ENCODE data around the gene PCDH12.

The PCDH12 gene

DNA sequence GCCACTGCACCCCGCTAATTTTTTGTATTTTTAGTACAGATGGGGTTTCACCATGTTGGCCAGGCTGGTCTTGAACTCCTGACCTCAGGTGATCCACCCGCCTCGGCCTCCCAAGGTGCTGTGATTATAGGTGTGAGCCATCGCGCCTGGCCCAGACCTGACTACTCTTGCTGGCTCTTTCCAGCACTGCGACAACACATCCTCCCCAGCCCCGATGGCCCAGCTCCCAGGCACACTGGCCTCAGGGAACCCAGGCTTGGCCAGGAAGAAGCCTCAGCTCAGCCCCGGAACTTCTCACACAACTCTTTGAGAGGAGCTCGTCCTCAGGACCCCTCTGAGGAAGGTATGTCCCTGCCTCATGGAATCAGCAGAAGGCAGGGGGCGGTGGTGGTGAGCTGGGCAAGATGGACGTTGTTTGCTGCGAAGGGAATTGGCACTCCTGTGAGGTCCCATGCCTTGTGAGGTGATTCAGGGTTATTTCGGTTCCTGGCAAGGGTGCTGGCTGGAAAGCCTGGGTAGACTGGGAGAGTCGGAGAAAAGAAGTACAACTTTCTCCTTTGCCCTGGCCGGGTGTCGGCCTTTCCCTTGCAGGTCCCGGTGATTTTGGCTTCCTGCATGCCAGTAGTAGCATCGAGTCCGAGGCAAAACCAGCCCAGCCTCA is 28.5 kb downstream of the PCDH12 start:
- Histone ChIP-seq H3K4me1 (ENCODE audit: low read length) (0 out of 2 replicates have a peak, but pooled peaks cover under 1% of the 10 kb centered on the region), H3K4me2 (ENCODE audit: low read depth, low read length) (no peak overlapping the region), H3K9me2 (replicated peaks; ENCODE audit: insufficient read depth, low read length) (no peaks in the 10 kb centered on the region), H4K20me1 (ENCODE audit: insufficient read depth, low read length) (no peaks in the 10 kb centered on the region), H3F3A (ENCODE audit: insufficient read depth, low read length) (no peaks in the 10 kb centered on the region), H3K27ac (ENCODE audit: low read length) (no peak overlapping the region), H2AFZ (ENCODE audit: low read length) (no peak overlapping the region), H3K79me2 (ENCODE audit: low read length) (peaks cover 18% of the 10 kb centered on the region), H3K36me3 (replicated peaks; ENCODE audit: insufficient read depth, low read length) (peaks cover 6% of the 10 kb centered on the region; the same call in 1 of the 2 replicates), H3K27me3 (replicated peaks; ENCODE audit: insufficient read depth, low read length) (no peaks in the 10 kb centered on the region), H3K9me3 (replicated peaks; ENCODE audit: insufficient read depth, low read length) (no peaks in the 10 kb centered on the region), H3K9ac (ENCODE audit: low read length) (no peak overlapping the region), H3K4me3 (ENCODE audit: low read length) (no peak overlapping the region)
- no peak for TF ChIP-seq CTCF (IDR thresholded peaks at IDR 0.05; ENCODE audit: low read length)
- TF ChIP-seq EZH2 (optimal IDR thresholded peaks at IDR 0.05; ENCODE audit: low read depth, low read length): no peak
- TF ChIP-seq EZH2phosphoT487 (IDR thresholded peaks at IDR 0.05; ENCODE audit: low read length): no peak
- DNase-seq: no peak

- H3K4me3 ChIP-seq (ENCODE audit: low read length): no peak overlapping the region
- H2AFZ ChIP-seq (ENCODE audit: low read length): no peak overlapping the region
- H3K9me3 ChIP-seq (replicated peaks; ENCODE audit: insufficient read depth, low read length): no peaks in the 10 kb centered on the region
- H3K79me2 ChIP-seq (ENCODE audit: low read length): peaks cover 28% of the 10 kb centered on the region
- peaks cover 4% of the 10 kb centered on the region; the same call in 1 of the 2 replicates for H3K4me1 ChIP-seq (ENCODE audit: low read length)
- H3K4me2 ChIP-seq (ENCODE audit: low read depth, low read length): no peak overlapping the region
- no peak overlapping the region for H3K27ac ChIP-seq (ENCODE audit: low read length)
- H3K27me3 ChIP-seq (replicated peaks; ENCODE audit: insufficient read depth, low read length): no peaks in the 10 kb centered on the region
- H4K20me1 ChIP-seq (ENCODE audit: insufficient read depth, low read length): no peaks in the 10 kb centered on the region
- no peak for TF ChIP-seq EZH2 (optimal IDR thresholded peaks at IDR 0.05; ENCODE audit: low read depth, low read length)
- TF ChIP-seq CTCF (IDR thresholded peaks at IDR 0.05; ENCODE audit: low read length): no peak
- TF ChIP-seq EZH2phosphoT487 (IDR thresholded peaks at IDR 0.05; ENCODE audit: low read length): no peak
- H3K9ac ChIP-seq (ENCODE audit: low read length): no peak overlapping the region
- no peak for DNase-seq
- peaks cover 6% of the 10 kb centered on the region; the same call in 1 of the 2 replicates for H3K36me3 ChIP-seq (replicated peaks; ENCODE audit: insufficient read depth, low read length)
- no peaks in the 10 kb centered on the region for H3F3A ChIP-seq (ENCODE audit: insufficient read depth, low read length)
- no peaks in the 10 kb centered on the region for H3K9me2 ChIP-seq (replicated peaks; ENCODE audit: insufficient read depth, low read length)
These were observed 30.0 kb downstream of the PCDH12 start for GRCh38 chr5:141928051-141928450.

DNA sequence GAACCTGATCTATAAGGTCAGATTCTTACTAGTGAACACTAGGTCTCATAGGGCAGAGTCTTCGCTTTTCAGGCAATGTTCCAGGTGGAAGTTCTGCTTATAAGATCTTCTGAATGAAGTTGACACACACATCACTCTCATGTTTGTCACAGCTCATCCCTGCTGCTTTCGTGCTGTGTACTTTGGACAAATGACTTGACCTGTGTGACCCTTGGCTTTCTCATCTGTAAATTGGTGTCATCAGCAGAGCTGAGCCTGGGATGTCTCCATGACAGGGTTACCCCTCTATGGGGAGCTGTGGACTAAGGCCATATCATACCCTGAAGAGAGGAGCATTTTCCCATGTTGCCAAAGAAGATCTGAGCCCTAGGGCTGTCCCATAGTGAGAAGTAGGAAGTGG is 31.6 kb downstream of the PCDH12 start:
- Histone ChIP-seq H4K20me1 (ENCODE audit: insufficient read depth, low read length) (no peaks in the 10 kb centered on the region), H3K27ac (ENCODE audit: low read length) (no peak overlapping the region), H3K9ac (ENCODE audit: low read length) (no peak overlapping the region), H3K27me3 (replicated peaks; ENCODE audit: insufficient read depth, low read length) (no peaks in the 10 kb centered on the region), H3F3A (ENCODE audit: insufficient read depth, low read length) (no peaks in the 10 kb centered on the region), H3K4me3 (ENCODE audit: low read length) (no peak overlapping the region), H3K9me3 (replicated peaks; ENCODE audit: insufficient read depth, low read length) (no peaks in the 10 kb centered on the region), H3K9me2 (replicated peaks; ENCODE audit: insufficient read depth, low read length) (no peaks in the 10 kb centered on the region), H3K4me1 (ENCODE audit: low read length) (peaks cover 4% of the 10 kb centered on the region; the same call in 1 of the 2 replicates), H2AFZ (ENCODE audit: low read length) (no peak overlapping the region), H3K36me3 (replicated peaks; ENCODE audit: insufficient read depth, low read length) (peaks cover 6% of the 10 kb centered on the region; the same call in 1 of the 2 replicates), H3K4me2 (ENCODE audit: low read depth, low read length) (no peak overlapping the region), H3K79me2 (ENCODE audit: low read length) (peaks cover 30% of the 10 kb centered on the region)
- DNase-seq: no peak
- TF ChIP-seq CTCF (IDR thresholded peaks at IDR 0.05; ENCODE audit: low read length) (no peak), EZH2 (optimal IDR thresholded peaks at IDR 0.05; ENCODE audit: low read depth, low read length) (no peak), EZH2phosphoT487 (IDR thresholded peaks at IDR 0.05; ENCODE audit: low read length) (no peak)

Data from MM.1S (cell line).